NCI-H2196 treated with DMSO at 0.1 percent for 48 hours (cell line): ENCODE data around the gene GHRL.

ENCODE experiments used
- DNase-seq: peaks from one replicate; lab custom pipeline; 2025; ENCODE audit not compliant: unreplicated experiment; lab: John Stamatoyannopoulos, UW

Gene GHRL

GRCh38 chr3:10328460-10329071, 35.8 kb upstream of the GHRL start:
- DNase-seq = no peak

- no peak for DNase-seq
Observed at GRCh38 chr3:10327592-10327991, 34.8 kb upstream of the GHRL start.

GRCh38 chr3:10322352-10322710, 29.6 kb upstream of the GHRL start:
- no peak for DNase-seq

- DNase-seq = no peak
Observed at GRCh38 chr3:10321630-10322351, 29.0 kb upstream of the GHRL start.

GRCh38 chr3:10320320-10320677, 27.6 kb upstream of the GHRL start:
- DNase-seq = no peak

- no peak for DNase-seq
Observed at GRCh38 chr3:10319804-10320203, 27.1 kb upstream of the GHRL start.

- no peak for DNase-seq
Observed at GRCh38 chr3:10319251-10319650, 26.5 kb upstream of the GHRL start.

GRCh38 chr3:10317961-10318350, 25.2 kb upstream of the GHRL start:
- DNase-seq = no peak

GRCh38 chr3:10317311-10317960, 24.7 kb upstream of the GHRL start:
- no peak for DNase-seq

- no peak for DNase-seq
Observed at GRCh38 chr3:10315771-10316344, 23.1 kb upstream of the GHRL start.

GRCh38 chr3:10315101-10315500, 22.4 kb upstream of the GHRL start:
- no peak for DNase-seq

GRCh38 chr3:10312861-10313260, 20.1 kb upstream of the GHRL start:
- DNase-seq = no peak

- DNase-seq = no peak
Observed at GRCh38 chr3:10312391-10312790, 19.6 kb upstream of the GHRL start.

- no peak for DNase-seq
Observed at GRCh38 chr3:10311710-10312109, 19.0 kb upstream of the GHRL start.

- no peak for DNase-seq
Observed at GRCh38 chr3:10310578-10310977, 17.8 kb upstream of the GHRL start.

GRCh38 chr3:10309736-10310135, 17.0 kb upstream of the GHRL start:
- DNase-seq = no peak

GRCh38 chr3:10308678-10309077, 15.9 kb upstream of the GHRL start:
- DNase-seq = no peak

GRCh38 chr3:10306156-10306555, 13.4 kb upstream of the GHRL start:
- DNase-seq = no peak

- DNase-seq = no peak
Observed at GRCh38 chr3:10305331-10305902, 12.7 kb upstream of the GHRL start.

- DNase-seq = no peak
Observed at GRCh38 chr3:10304905-10305304, 12.2 kb upstream of the GHRL start.

- DNase-seq = no peak
Observed at GRCh38 chr3:10303785-10304184, 11.0 kb upstream of the GHRL start.

GRCh38 chr3:10303105-10303504, 10.4 kb upstream of the GHRL start:
- no peak for DNase-seq
